AG20443 (cell line): ENCODE data around the gene CWH43.
"Not testable (repeated sequence)": the region's sequence is repeated elsewhere in the genome, so short reads cannot be mapped to it uniquely, and the experiment has no call there.

Experiments
- DNase-seq: peaks from one replicate; pipeline ENCODE4 v3.0.0; 2012; ENCODE audit warnings: low spot score, mixed read lengths

CWH43 gene

GRCh38 chr4:49097071-49097470, 111.0 kb downstream of the CWH43 start:
- not testable (repeated sequence) for DNase-seq

GRCh38 chr4:49097505-49097904, 111.4 kb downstream of the CWH43 start:
- DNase-seq, result not testable (repeated sequence)

DNA sequence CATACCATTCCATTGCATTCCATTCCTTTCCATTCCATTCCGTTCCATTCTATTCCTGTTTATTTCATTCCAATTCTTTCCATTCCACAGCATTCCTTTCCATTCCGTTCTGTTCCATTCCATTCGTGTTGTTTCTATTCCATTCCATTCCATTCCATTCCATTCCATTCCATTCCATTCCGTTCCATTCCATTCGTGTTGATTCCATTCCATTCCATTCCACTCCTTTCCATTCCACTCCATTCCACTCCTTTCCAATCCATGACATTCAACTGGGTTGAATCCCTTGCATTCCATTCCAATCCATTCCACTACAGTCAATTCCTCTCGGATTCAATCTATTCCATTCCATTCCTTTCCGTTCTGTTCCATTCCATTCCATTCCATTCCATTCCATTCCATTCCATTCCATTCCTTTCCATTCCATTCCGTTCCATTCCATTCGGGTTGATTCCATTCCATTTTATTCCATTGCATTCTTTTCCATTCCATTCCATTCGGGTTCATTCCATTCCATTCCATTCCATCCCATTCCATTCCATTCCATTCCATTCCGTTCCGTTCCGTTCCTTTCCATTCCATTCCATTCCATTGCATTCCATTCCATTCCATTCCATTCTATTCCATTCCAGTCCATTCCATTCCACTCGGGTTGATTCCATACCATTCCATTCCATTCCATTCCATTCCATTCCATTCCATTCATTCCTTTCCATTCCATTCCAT, 112.1 kb downstream of the CWH43 start:
- not testable (repeated sequence) for DNase-seq

GRCh38 chr4:49099831-49100444, 113.9 kb downstream of the CWH43 start:
- DNase-seq, result not testable (repeated sequence)

DNA sequence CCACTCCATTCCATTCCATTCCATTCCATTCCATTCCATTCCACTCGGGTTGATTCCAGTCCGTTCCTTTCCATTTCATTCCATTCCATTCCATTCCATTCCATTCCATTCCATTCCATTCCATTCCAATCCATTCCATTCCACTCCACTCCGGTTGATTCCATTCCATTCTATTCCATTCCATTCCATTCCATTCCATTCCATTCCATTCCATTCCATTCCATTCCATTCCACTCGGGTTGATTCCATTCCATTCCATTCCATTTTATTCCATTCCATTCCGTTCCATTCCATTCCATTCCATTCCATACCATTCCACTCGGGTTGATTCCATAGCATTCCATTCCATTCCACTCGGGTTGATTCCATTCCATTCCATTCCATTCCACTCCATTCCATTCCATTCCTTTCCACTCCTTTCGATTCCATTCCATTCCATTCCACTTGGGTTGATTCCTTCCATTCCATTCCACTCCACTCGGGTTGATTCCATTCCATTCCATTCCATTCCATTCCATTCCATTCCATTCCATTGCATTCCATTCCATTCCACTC, 116.3 kb downstream of the CWH43 start:
- not testable (repeated sequence) for DNase-seq

DNA sequence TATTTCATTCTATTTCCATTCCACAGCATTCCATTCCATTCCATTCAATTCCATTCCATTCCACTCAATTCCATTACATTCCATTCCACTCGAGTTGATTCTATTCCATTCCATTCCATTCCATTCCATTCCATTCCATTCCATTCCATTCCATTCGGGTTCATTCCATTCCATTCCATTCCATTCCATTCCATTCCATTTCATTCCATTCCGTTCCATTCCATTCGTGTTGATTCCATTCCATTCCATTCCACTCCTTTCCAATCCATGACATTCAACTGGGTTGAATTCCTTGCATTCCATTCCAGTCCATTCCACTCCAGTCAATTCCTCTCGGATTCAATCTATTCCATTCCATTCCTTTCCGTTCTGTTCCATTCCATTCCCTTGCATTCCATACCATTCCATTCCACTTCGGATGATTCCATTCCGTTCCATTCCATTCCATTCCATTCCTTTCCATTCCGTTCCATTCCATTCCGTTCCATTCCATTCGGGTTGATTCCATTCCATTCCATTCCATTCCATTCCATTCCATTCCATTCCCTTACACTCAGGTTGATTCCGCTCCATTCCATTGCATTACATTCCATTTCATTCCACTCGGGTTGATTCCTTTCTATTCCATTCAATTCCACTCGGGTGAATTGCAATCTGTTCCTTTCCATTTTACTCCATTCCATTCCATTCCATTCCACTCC, 117.5 kb downstream of the CWH43 start:
- DNase-seq, result not testable (repeated sequence)

DNA sequence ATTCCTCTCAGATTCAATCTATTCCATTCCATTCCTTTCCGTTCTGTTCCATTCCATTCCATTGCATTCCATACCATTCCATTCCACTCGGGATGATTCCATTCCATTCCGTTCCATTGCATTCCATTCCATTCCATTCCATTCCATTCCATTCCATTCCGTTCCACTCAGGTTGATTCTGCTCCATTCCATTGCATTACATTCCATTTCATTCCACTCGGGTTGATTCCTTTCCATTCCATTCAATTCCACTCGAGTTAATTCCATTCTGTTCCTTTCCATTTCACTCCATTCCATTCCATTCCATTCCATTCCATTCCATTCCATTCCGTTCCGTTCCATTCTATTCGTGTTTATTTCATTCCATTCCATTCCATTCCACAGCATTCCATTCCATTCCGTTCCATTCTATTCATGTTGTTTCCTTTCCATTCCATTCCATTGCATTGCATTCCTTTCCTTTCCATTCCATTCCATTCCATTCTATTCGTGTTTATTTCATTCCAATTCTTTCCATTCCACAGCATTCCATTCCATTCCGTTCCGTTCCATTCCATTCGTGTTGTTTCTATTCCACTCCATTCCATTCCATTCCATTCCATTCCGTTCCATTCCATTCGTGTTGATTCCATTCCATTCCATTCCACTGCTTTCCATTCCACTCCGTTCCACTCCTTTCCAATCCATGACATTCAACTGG, 118.3 kb downstream of the CWH43 start:
- DNase-seq, result not testable (repeated sequence)

- not testable (repeated sequence) for DNase-seq
Observed at GRCh38 chr4:49105248-49105904, 119.3 kb downstream of the CWH43 start.

DNA sequence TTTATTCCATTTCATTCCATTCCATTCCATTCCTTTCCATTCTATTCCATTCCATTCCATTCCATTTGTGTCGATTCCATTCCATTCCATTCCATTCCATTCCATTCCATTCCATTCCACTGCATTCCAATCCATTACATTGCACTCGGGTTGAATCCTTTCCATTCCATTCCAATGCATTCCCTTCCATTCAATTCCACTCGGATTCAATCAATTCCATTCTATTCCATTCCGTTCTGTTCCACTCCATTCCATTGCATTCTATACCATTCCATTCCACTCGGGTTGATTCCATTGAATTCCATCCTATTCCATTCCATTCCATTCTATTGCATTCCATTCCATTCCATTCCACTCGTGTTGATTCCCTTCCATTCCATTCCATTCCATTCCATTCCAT, 121.2 kb downstream of the CWH43 start:
- DNase-seq, result not testable (repeated sequence)

DNA sequence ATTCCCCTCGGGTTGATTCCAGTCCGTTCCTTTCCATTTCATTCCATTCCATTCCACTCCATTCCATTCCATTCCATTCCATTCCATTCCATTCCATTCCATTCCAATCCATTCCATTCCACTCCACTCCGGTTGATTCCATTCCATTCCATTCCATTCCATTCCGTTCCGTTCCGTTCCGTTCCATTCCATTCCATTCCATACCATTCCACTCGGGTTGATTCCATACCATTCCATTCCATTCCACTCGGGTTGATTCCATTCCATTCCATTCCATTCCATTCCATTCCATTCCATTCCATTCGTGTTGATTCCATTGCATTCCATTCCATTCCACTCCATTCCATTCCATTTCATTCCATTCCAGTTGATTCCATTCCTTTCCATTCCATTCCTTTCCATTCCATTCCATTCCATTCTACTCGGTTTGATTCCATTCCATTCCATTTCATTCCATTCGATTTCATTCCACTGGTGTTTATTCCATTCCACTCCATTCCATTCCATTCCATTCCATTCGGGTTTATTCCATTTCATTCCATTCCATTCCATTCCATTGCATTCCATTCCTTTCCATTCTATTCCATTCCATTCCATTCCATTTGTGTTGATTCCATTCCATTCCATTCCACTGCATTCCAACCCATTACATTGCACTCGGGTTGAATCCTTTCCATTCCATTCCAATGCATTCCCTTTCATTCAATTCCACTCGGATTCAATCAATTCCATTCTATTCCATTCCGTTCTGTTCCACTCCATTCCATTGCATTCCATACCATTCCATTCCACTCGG, 122.3 kb downstream of the CWH43 start:
- DNase-seq, result not testable (repeated sequence)

DNA sequence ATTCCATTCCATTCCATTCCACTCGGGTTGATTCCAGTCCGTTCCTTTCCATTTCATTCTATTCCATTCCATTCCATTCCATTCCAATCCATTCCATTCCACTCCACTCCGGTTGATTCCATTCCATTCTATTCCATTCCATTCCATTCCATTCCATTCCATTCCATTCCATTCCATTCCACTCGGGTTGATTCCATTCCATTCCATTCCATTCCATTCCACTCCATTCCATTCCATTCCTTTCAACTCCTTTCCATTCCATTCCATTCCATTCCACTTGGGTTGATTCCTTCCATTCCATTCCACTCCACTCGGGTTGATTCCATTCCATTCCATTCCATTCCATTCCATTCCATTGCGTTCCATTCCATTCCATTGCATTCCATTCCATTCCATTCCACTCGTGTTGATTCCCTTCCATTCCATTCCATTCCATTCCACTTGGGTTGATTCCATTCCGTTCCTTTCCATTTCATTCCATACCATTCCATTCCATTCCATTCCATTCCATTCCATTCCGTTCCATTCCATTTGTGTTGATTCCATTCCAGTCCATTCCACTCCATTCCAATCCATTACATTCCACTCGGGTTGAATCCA, 123.6 kb downstream of the CWH43 start:
- DNase-seq, result not testable (repeated sequence)

- DNase-seq, result not testable (repeated sequence)
Observed at GRCh38 chr4:49110579-49110978, 124.5 kb downstream of the CWH43 start.
